Activated naive CD8-positive, alpha-beta T cell (primary cell): Measurements from ENCODE around the gene CNGB1.
"Not testable (repeated sequence)": the region's sequence is repeated elsewhere in the genome, so short reads cannot be mapped to it uniquely, and the experiment has no call there.

Experiments
- H3K27ac Mint-ChIP-seq: one replicate; pipeline ENCODE4 v1.8.0; 2021; ENCODE audit warnings: mixed read lengths
- H3K27me3 Mint-ChIP-seq: one replicate; pipeline ENCODE4 v1.8.0; 2021; ENCODE audit warnings: mixed read lengths
- H3K36me3 Mint-ChIP-seq: one replicate; pipeline ENCODE4 v1.8.0; 2021; ENCODE audit warnings: mixed read lengths
- H3K4me1 Mint-ChIP-seq: one replicate; pipeline ENCODE4 v1.8.0; 2021; ENCODE audit warnings: low read depth, mixed read lengths
- H3K4me3 Mint-ChIP-seq: one replicate; pipeline ENCODE4 v1.8.0; 2021; ENCODE audit warnings: mild to moderate bottlenecking, mixed read lengths
- H3K9me3 Mint-ChIP-seq: one replicate; pipeline ENCODE4 v1.8.0; 2021; ENCODE audit warnings: low read depth, mixed read lengths

Gene CNGB1

DNA sequence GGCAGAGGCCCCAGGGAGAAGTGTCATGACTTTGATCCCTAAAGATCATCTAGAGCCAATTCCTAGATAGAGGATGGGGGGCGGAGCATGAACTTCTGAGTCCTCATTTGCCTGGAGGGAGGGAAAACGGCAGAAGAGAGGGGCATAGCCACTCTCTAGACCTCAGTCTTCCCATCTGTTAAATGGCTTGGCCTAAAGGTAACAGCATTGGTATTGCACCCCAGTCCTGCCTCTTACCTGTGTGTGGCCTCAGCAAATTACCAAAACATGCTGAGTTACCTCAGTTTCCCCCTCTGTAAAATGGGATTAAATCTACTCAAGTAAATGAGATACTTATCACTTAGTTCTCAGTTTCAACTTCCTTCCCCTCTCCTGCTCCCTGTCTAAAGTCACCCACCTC lies 47.5 kb downstream of the CNGB1 start:
- Mint-ChIP-seq H3K9me3 (peaks cover 6% of the 10 kb centered on the region), H3K4me1 (no peaks in the 10 kb centered on the region), H3K36me3 (no peaks in the 10 kb centered on the region), H3K27me3 (no peaks in the 10 kb centered on the region), H3K4me3 (no peak overlapping the region), H3K27ac (no peak overlapping the region)

DNA sequence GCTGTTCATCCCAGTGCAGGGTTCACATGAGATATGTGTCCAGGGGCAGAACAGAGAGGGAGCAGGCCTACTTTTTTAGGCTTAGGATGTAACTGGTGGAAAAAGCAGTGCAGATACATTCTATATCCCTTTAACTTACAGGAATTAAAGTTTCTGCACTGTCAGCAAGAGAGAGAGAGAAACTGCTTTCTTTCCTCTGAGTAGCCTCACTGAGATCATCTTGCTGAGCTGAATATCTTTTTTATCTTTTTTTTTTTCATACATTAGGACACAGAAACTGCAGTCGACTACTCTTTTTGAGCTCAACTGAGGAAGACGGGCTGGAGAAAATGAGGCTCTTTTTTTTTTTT lies 50.1 kb downstream of the CNGB1 start:
- H3K4me3 Mint-ChIP-seq = no peak overlapping the region
- no peaks in the 10 kb centered on the region for H3K27me3 Mint-ChIP-seq
- no peak overlapping the region for H3K27ac Mint-ChIP-seq
- no peaks in the 10 kb centered on the region for H3K36me3 Mint-ChIP-seq
- peaks cover 6% of the 10 kb centered on the region for H3K9me3 Mint-ChIP-seq
- no peaks in the 10 kb centered on the region for H3K4me1 Mint-ChIP-seq

DNA sequence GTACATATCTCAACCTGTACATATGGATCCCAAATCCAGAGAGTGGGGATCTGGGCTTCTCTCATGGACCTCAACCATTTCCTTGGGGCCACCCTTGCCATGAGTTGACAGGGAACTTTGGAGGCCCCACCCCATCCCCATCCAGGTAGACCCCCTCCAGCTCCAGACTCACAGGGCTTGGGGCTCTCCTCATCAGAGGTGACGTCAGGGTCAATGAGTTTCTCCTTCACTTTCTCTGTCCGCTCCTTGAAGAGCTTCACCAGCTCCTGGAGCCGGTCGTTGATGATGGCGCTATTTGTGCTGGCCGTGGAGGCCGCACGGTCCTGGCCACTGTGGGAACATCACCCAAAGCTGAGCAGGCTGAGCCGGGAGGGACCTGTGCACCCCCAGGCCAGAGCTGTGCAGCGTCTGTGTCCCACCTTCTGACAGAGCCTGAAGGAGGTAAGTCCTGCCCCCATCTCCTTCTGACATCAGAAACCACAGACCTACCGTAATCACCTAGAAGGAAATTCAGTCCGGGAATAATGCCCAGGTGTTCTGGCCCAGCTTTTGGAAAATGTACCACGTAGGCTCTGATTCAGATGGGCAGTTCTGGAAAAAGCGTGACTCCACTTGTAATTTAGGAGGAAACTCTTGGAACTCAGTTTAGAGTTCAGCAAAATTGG lies 50.6 kb downstream of the CNGB1 start:
- no peak overlapping the region for H3K4me3 Mint-ChIP-seq

DNA sequence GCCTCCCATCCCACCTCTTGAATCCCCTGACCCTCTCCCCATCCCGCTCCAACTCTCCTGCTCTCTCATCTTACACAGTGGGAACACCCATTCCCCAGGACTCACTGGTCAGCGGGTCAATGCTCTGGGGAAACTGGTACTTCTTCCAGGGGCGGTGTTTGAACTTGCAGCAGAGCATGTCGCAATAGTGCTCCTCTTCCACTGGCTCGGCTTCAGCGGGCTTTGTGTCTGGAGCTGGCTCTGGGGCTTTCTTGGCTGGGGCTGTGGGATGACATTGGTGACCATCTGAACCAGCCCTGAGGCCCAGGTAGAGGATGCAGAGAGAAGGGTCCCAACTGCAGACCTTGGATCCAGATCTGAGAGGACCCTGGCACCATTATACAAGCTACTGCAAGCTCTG lies 51.9 kb downstream of the CNGB1 start:
- H3K27ac Mint-ChIP-seq = no peak overlapping the region
- no peaks in the 10 kb centered on the region for H3K27me3 Mint-ChIP-seq
- no peaks in the 10 kb centered on the region for H3K4me1 Mint-ChIP-seq
- H3K36me3 Mint-ChIP-seq = no peaks in the 10 kb centered on the region
- H3K9me3 Mint-ChIP-seq = peaks cover 6% of the 10 kb centered on the region
- H3K4me3 Mint-ChIP-seq = no peak overlapping the region

More for the DNA sequence above, 50.6 kb downstream of the CNGB1 start:
- Mint-ChIP-seq H3K27me3 (no peaks in the 10 kb centered on the region), H3K27ac (no peak overlapping the region), H3K36me3 (no peaks in the 10 kb centered on the region), H3K4me1 (no peaks in the 10 kb centered on the region), H3K9me3 (peaks cover 6% of the 10 kb centered on the region)

DNA sequence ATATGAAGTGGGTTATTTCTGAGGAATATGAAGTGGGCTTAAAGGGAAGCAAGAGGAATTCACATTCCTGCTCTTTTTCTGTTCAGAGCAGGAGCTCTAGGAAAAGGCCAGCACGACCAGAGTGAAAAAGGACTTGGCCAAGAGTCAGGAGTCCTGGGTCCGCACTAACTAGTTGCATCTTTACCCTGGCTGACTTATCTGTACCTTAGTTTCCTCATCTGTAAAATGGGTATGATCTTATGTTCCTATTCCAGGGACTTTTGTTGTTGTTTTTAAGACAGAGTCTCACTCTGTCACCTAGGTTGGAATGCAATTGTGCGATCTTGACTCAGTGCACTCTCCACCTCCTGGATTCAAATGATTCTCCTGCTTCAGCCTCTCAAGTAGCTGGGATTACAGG lies 52.5 kb downstream of the CNGB1 start:
- H3K27me3 Mint-ChIP-seq = no peaks in the 10 kb centered on the region
- H3K4me3 Mint-ChIP-seq = no peak overlapping the region
- no peak overlapping the region for H3K27ac Mint-ChIP-seq
- H3K9me3 Mint-ChIP-seq = peaks cover 6% of the 10 kb centered on the region
- no peaks in the 10 kb centered on the region for H3K4me1 Mint-ChIP-seq
- no peaks in the 10 kb centered on the region for H3K36me3 Mint-ChIP-seq

DNA sequence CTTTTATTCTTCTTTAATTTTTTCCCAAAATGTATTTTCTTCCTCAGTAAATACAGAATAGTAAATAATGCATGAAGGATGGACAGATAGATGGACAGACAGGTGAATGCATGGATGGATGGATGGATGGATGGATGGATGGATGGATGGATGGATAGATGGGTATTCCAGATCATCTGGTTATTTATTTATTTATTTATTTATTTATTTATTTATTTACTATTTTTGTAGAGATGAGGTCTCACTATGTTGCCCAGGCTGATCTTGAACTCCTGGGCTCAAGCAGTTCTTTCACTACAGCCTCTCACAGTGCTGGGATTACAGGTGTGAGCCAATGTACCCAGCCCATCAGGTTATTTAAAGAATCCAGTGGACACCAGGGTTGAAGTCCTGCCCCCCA lies 53.0 kb downstream of the CNGB1 start:
- H3K36me3 Mint-ChIP-seq, H3K27me3 Mint-ChIP-seq, H3K9me3 Mint-ChIP-seq, H3K27ac Mint-ChIP-seq, H3K4me1 Mint-ChIP-seq, H3K4me3 Mint-ChIP-seq: not testable (repeated sequence)

DNA sequence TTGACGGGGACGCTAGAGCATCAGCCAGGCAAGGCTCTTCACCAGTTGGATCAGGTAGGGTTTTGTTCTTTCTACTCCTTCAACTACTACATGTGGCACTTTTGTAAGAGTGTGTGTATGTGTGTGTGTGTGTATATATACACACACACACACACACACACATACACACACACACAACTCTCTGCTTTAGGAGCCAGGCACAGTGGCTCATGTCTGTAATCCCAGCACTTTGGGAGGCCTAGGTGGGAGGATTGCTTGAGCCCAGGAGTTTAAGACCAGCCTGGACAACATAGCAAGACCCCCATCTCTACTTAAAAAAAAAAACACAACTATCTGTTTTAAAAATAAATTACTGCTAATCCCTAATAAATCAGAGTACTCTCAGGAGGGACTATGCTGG lies 53.4 kb downstream of the CNGB1 start:
- not testable (repeated sequence) for H3K36me3 Mint-ChIP-seq, H3K27me3 Mint-ChIP-seq, H3K4me1 Mint-ChIP-seq, H3K27ac Mint-ChIP-seq, H3K9me3 Mint-ChIP-seq, H3K4me3 Mint-ChIP-seq

DNA sequence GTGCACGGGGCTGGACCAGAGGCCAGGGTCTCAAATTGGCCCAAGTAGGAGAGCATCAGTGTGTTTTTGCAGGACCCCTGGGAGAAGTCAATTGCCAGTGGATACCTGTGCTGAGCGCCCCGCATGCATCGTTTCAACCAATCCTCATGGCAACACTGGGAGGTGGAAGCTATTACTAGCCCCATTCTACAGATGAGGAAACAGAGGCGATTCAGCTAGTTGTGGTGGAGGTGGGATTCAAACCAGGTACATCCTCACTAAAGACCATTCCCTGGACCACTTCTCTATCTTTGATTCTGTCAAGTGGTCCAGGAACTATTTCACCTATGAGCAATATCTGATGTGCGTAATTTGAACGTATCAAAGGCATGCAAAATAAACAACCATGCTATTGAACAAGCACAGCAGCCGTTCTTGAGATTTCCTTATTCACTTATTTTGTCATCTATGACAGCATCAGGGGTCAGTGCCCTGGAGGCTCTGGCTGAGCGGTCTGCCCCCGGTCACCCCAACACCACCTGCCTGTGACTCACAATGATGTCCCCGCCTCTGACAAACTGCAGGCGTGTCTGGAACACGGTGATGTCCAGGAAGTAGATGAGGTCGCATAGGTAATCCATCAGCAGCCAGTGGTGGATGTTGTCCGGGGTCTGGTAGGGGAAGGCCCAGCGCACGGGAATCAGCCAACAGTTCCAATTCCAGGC lies 54.0 kb downstream of the CNGB1 start:
- Mint-ChIP-seq H3K36me3 (no peaks in the 10 kb centered on the region), H3K4me1 (no peaks in the 10 kb centered on the region), H3K27ac (no peak overlapping the region), H3K27me3 (no peaks in the 10 kb centered on the region), H3K4me3 (no peak overlapping the region), H3K9me3 (peaks cover 6% of the 10 kb centered on the region)

DNA sequence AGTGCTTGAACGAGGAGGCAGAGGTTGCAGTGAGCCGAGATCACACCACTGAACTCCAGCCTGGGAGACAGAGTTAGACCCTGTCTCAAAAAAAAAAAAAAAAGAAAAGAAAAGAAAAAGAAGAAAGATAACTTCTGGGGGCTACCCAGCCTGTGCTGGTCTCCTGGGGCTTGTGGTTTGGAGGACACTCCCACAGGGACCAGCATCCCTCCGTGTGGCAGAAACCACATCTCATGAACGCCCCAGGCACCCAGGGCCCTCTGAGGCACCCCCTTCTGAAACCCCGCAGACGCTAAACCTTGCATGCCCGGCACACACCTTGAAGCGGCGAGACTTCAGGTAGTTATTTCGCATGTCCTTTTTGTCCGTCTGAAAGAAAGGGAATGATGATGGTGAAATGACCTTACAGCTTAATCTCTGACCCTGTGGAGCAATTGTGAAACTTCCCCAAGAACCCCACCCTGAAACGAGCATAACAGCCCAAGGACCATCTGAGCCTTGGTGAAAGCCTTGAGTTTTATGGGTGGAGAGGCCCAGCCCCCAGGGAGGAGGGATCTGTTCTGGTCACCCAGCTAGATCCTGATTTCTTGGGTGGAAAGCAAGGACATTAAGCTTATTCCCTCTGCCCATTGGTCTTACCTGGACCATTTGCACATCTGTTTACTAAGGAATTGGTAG lies 55.0 kb downstream of the CNGB1 start:
- H3K4me1 Mint-ChIP-seq = no peaks in the 10 kb centered on the region
- H3K27ac Mint-ChIP-seq = no peak overlapping the region
- peaks cover 6% of the 10 kb centered on the region for H3K9me3 Mint-ChIP-seq
- no peak overlapping the region for H3K4me3 Mint-ChIP-seq
- H3K27me3 Mint-ChIP-seq = no peaks in the 10 kb centered on the region
- H3K36me3 Mint-ChIP-seq = no peaks in the 10 kb centered on the region

DNA sequence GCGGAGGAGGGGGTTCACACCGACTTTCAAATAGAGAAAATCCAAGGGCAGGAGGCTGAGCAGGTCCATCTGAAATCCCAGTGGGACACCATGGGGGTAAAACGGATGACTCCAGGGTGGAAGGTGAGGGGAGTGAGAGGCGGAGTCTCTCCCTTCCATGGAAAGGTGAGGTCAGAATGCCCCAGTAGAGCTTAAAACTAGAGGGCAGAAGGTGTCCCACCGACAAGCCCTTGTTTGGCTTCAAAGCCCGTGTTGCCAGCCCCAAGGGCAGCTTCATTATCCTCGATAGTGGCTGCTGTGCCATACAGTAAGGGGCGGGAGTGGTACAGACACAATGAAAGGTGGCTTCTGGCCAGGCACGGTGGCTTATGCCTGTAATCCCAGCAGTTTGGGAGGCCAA lies 55.7 kb downstream of the CNGB1 start:
- peaks cover 6% of the 10 kb centered on the region for H3K9me3 Mint-ChIP-seq
- H3K27me3 Mint-ChIP-seq = no peaks in the 10 kb centered on the region
- no peaks in the 10 kb centered on the region for H3K36me3 Mint-ChIP-seq
- no peak overlapping the region for H3K27ac Mint-ChIP-seq
- no peaks in the 10 kb centered on the region for H3K4me1 Mint-ChIP-seq
- H3K4me3 Mint-ChIP-seq = no peak overlapping the region

DNA sequence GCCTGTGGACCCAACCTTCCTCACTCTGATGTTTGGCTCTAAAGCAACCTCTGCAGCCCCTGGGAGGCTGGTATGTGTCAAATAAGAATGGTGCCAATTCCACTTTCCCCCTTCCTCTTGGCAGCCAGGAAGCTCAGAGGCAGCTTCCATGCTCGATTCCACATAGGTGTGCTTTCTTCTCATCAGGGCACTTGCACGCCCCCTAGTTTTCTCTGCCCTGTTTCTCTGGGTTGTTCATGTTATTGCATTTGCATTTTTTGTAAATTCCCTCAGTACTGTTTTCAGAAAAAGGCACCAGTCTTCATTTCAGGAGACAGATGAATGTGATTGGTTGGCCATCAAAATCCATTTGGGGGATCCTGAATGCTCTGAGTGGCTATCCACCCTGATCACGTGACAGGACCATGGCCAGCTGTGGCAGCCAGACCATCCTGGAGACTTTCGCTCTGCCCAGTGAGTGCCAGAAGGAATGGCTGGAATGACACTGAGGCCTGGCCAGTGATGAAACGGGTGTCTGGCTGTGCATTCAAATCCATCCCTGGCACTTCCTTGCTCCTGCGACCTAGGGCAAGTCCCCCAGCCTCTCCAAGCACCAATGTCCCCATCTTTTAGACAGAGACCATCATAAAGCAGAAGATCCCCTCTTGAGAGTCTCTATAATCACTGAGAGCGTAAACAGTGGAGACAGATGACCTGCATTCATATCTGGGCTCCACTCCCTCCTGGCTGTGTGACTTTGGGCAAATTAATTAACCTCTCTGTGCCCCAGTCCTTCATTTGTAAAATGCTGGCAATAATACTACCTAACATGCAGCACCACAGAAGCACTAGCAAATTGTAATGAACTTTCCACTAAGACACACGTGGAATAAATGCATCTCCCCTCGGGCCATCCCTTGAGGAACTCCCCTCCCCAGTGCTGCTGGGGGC lies 56.4 kb downstream of the CNGB1 start:
- no peaks in the 10 kb centered on the region for H3K36me3 Mint-ChIP-seq
- H3K27ac Mint-ChIP-seq = no peak overlapping the region
- H3K4me1 Mint-ChIP-seq = no peaks in the 10 kb centered on the region
- H3K27me3 Mint-ChIP-seq = no peaks in the 10 kb centered on the region
- H3K9me3 Mint-ChIP-seq = peaks cover 1% of the 10 kb centered on the region
- no peak overlapping the region for H3K4me3 Mint-ChIP-seq

DNA sequence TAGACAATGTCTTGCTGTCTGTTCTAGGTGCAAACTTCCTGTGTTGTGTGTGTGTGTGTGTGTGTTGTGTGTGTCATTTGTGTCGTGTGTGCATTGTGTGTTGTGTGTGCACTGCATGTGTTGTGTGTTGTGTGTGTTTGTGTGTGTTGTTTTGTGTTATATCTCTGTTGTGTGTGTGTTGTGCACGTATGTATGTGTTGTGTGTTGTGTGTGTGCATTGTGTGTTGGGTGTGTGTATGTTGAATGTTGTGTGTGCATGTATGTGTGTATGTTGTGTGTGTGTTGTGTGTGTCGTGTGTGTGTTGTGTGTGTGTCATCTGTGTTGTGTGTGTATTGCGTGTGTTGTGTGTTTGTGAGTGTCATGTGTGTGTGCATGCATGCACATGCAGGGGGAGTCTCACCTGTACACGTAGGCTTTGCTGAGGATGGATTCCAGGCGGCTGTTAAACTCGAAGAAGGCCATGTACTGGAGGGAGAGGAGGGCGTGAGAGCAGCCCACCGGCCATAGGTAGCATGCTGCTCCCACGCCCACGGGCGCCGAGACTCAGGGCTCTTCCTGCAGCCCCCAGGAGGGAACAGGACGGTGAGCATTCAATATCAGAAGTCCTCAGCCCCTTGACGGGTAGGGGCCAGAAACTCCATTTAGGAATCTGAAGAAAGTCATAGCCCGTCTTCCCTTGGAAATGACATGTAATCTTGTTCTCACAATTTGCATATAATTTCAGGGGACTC lies 58.2 kb downstream of the CNGB1 start:
- Mint-ChIP-seq H3K36me3 (no peaks in the 10 kb centered on the region), H3K27ac (no peak overlapping the region), H3K27me3 (no peaks in the 10 kb centered on the region), H3K4me1 (no peaks in the 10 kb centered on the region), H3K9me3 (no peaks in the 10 kb centered on the region), H3K4me3 (no peak overlapping the region)

DNA sequence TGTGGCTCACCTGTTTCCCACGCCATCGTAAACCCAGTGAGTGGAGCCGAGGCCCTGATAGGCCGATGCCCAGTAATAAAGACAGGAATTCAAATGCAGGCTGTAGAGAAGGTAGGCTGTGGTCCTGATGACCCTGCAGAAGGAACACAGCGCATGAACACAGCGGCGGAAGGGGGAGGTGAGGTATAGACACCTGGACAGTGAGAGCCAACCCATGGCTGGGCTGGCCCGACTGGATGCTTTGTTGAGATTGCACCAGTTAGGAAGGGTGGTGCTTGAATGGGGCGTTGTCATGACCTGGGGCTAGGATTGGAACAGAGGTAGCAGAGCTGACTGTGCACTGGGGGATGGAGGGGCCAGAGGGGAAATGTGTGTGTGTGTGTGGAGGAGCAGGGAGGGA lies 59.2 kb downstream of the CNGB1 start:
- Mint-ChIP-seq H3K36me3 (no peaks in the 10 kb centered on the region), H3K27ac (no peak overlapping the region), H3K9me3 (no peaks in the 10 kb centered on the region), H3K4me1 (no peaks in the 10 kb centered on the region), H3K4me3 (no peak overlapping the region), H3K27me3 (no peaks in the 10 kb centered on the region)

DNA sequence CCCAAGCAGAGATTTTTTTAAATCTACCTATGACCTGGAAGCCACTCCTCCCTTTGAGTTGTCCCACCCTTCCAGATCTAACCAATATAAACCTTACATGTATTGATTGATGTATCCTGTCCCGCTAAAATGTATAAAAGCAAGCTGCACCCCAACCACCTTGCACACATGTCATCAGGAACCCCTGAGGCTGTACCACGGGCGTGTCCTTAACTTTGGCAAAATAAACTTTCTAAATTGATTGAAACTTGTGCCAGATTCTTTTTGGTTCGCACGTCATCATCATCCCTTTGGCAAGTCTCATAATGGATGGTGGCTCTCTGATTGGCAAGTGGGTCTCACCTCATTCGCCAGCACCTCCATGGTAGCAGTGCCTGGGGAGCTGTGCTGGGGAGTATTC lies 60.2 kb downstream of the CNGB1 start:
- Mint-ChIP-seq H3K4me1 (no peaks in the 10 kb centered on the region), H3K27ac (no peak overlapping the region), H3K4me3 (no peak overlapping the region), H3K9me3 (no peaks in the 10 kb centered on the region), H3K36me3 (no peaks in the 10 kb centered on the region), H3K27me3 (no peaks in the 10 kb centered on the region)
